Activated CD8-positive, alpha-beta memory T cell treated with anti-CD3 and anti-CD28 coated beads, Interleukin-2, amount 10 ng/mL, durations not matched to agents 7 days and 5 days (primary cell): ENCODE measurements around the gene BCAS1. TPM values are rescaled to one million over a fixed set of nuclear protein-coding genes. Genes with fewer than 3 reads are reported as not detected.

Source experiments
- microRNA-seq: library from miRNA; unstranded; fragments of <30 nt; microRNA quantifications from one replicate; pipeline ENCODE4 v1.2.0, GENCODE V29; 2022
- total RNA-seq, 2 experiments: library from RNA; stranded (reverse); gene quantifications; one replicate each; pipeline ENCODE4 v1.2.3, GENCODE V29; 2021

The BCAS1 gene
- total RNA-seq, 2 experiments from 2014 or later, result 0.14 TPM; not detected in 1

Small RNA genes lying within 50 kb of the gene (microRNA-seq; reads per million reads assigned to microRNA genes)
- gene MIR4756, result not detected

Other genes with a start within 250 kb of the BCAS1 start
- not detected for gene CYP24A1, start 103.4 kb upstream of the BCAS1 start, total RNA-seq
- gene PFDN4, start 137.5 kb upstream of the BCAS1 start, total RNA-seq, result 10 to 100 TPM; 20.7 to 25.5 TPM